SU-DHL-6 (cell line): Measurements from ENCODE around the gene MED8.

ENCODE experiments used
- EZH2phosphoT487 ChIP-seq: fragments of 200-600 bp; sonication (generic), shearing (Covaris generic); conservative IDR thresholded peaks from 2 replicates; pipeline ENCODE4 v1.6.1; 2018; ENCODE audit warnings: mild to moderate bottlenecking, antibody characterized with exemption, low read length, moderate library complexity, mixed read lengths
- TF ChIP-seq, protein P1 (sequence below): fragments of 200-600 bp; sonication (generic); IDR thresholded peaks from one replicate; pipeline ENCODE4 v1.5.1; 2017; ENCODE audit warnings: antibody characterized with exemption, mild to moderate bottlenecking, low read length, moderate library complexity; ENCODE audit not compliant: insufficient read depth, poor library complexity, severe bottlenecking

DNA sequence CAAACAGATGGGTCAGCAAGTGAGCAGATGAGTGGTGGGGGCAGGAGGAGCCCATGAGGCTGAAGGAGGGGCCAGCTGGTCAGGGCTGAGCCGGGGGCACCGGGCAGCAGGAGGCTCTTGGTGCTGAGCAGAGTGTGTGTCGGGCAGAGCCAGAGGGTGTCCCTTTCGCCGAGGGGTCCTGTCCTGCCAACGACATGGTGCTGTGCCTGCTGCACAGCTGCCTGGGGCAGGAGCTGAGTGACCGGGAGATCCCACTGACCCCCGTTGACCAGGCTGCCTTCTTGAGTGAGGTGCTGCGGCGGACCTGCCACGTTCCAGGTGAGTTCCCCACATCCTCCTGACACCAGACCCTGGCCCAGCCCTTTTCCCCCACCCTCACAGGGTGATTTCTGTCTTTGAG, 36.6 kb upstream of the MED8 start:
- TF ChIP-seq, protein P1, sequence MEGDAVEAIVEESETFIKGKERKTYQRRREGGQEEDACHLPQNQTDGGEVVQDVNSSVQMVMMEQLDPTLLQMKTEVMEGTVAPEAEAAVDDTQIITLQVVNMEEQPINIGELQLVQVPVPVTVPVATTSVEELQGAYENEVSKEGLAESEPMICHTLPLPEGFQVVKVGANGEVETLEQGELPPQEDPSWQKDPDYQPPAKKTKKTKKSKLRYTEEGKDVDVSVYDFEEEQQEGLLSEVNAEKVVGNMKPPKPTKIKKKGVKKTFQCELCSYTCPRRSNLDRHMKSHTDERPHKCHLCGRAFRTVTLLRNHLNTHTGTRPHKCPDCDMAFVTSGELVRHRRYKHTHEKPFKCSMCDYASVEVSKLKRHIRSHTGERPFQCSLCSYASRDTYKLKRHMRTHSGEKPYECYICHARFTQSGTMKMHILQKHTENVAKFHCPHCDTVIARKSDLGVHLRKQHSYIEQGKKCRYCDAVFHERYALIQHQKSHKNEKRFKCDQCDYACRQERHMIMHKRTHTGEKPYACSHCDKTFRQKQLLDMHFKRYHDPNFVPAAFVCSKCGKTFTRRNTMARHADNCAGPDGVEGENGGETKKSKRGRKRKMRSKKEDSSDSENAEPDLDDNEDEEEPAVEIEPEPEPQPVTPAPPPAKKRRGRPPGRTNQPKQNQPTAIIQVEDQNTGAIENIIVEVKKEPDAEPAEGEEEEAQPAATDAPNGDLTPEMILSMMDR = no peak
- no peak for TF ChIP-seq EZH2phosphoT487
